Gastroesophageal sphincter (tissue), 3 donors: ENCODE data around the gene SAMD3.

Experiments used
- CTCF ChIP-seq, 4 experiments: fragments of 200-600 bp in 2 of 4; fragments of 450-650 bp in 2 of 4; sonication (generic) in 1 of 4; IDR thresholded peaks; one replicate each; pipeline ENCODE4 v1.5.1; 2017 to 2019; ENCODE audit warnings: antibody characterized with exemption in 4 of 4, mild to moderate bottlenecking in 2 of 4, moderate library complexity in 2 of 4
- POLR2A ChIP-seq, 2 donors: fragments of 450-650 bp; IDR thresholded peaks; one replicate each; pipeline ENCODE4 v1.6.1; 2017; ENCODE audit warnings: antibody characterized with exemption in 2 of 2, mild to moderate bottlenecking in 2 of 2, moderate library complexity in 1 of 2

GRCh38 chr6:130207979-130208649 is 14.6 kb downstream of the SAMD3 start:
- TF ChIP-seq CTCF (IDR thresholded peaks at IDR 0.05), result no peak
- TF ChIP-seq POLR2A (IDR thresholded peaks at IDR 0.05), result no peak
